Measurements from ENCODE around the gene LRFN4.

Gene LRFN4

GRCh38 chr11:66892911-66893310 lies 36.0 kb downstream of the LRFN4 start:
- TF ChIP-seq ZFP3 (CRISPR knock-in tag; IDR thresholded peaks at IDR 0.05), result no peak
- ATAC-seq, result no peak; the same call in 2 of the 3 replicates

DNA sequence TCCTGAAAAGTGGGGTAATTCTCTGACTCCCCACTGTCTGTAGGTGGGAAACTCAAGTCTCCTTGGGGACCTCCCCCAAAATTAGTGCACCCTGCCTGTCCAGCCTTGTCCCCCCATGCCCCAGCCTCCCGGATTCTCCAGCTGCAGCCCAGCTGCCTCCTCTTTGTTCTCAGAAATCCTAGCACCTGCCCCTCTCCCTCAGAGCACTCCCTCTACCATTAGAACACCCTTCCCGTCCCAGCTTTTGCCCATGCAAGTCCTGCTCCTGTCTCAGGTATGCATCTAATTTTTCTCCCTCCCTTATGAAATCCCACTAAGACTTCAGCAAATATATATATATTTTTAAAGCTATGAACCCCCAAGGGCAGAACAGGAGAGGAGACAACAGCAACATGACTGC lies 37.3 kb downstream of the LRFN4 start:
- TF ChIP-seq PATZ1 (CRISPR knock-in tag; IDR thresholded peaks at IDR 0.05; ENCODE audit: borderline replicate concordance) (no peak), ISL1 (CRISPR knock-in tag; IDR thresholded peaks at IDR 0.05) (no peak)
- ATAC-seq, result no peak

- TF ChIP-seq ISL1 (CRISPR knock-in tag; IDR thresholded peaks at IDR 0.05) (no peak), ZNF8 (CRISPR knock-in tag; IDR thresholded peaks at IDR 0.05) (no peak), TOX (CRISPR knock-in tag; IDR thresholded peaks at IDR 0.05; ENCODE audit: borderline replicate concordance) (no peak)
- no peak for ATAC-seq
These were observed 45.1 kb downstream of the LRFN4 start for GRCh38 chr11:66901964-66902390.

GRCh38 chr11:66902486-66903177 lies 45.8 kb downstream of the LRFN4 start:
- no peak for ATAC-seq
- TF ChIP-seq ZC3H10 (CRISPR knock-in tag; IDR thresholded peaks at IDR 0.05) (no peak), GLIS3 (CRISPR knock-in tag; IDR thresholded peaks at IDR 0.05) (no peak), RARB (CRISPR knock-in tag; IDR thresholded peaks at IDR 0.05) (no peak), TOX (CRISPR knock-in tag; IDR thresholded peaks at IDR 0.05; ENCODE audit: borderline replicate concordance) (no peak), ZNF70 (CRISPR knock-in tag; IDR thresholded peaks at IDR 0.05) (no peak)
- TF ChIP-seq, protein P1, sequence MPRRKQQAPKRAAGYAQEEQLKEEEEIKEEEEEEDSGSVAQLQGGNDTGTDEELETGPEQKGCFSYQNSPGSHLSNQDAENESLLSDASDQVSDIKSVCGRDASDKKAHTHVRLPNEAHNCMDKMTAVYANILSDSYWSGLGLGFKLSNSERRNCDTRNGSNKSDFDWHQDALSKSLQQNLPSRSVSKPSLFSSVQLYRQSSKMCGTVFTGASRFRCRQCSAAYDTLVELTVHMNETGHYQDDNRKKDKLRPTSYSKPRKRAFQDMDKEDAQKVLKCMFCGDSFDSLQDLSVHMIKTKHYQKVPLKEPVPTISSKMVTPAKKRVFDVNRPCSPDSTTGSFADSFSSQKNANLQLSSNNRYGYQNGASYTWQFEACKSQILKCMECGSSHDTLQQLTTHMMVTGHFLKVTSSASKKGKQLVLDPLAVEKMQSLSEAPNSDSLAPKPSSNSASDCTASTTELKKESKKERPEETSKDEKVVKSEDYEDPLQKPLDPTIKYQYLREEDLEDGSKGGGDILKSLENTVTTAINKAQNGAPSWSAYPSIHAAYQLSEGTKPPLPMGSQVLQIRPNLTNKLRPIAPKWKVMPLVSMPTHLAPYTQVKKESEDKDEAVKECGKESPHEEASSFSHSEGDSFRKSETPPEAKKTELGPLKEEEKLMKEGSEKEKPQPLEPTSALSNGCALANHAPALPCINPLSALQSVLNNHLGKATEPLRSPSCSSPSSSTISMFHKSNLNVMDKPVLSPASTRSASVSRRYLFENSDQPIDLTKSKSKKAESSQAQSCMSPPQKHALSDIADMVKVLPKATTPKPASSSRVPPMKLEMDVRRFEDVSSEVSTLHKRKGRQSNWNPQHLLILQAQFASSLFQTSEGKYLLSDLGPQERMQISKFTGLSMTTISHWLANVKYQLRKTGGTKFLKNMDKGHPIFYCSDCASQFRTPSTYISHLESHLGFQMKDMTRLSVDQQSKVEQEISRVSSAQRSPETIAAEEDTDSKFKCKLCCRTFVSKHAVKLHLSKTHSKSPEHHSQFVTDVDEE (CRISPR knock-in tag; IDR thresholded peaks at IDR 0.05), result no peak

- ATAC-seq, result no peak
- TF ChIP-seq SNAI2 (CRISPR knock-in tag; IDR thresholded peaks at IDR 0.05) (no peak), ZC3H10 (CRISPR knock-in tag; IDR thresholded peaks at IDR 0.05) (no peak), ZNF70 (CRISPR knock-in tag; IDR thresholded peaks at IDR 0.05) (no peak), ZNF8 (CRISPR knock-in tag; IDR thresholded peaks at IDR 0.05) (no peak), ARNTL (CRISPR knock-in tag; IDR thresholded peaks at IDR 0.05; ENCODE audit: borderline replicate concordance, low read depth) (no peak), GLIS3 (CRISPR knock-in tag; IDR thresholded peaks at IDR 0.05) (no peak), ZFP3 (CRISPR knock-in tag; IDR thresholded peaks at IDR 0.05) (no peak), ISL1 (CRISPR knock-in tag; IDR thresholded peaks at IDR 0.05) (no peak), TCF4 (CRISPR knock-in tag; IDR thresholded peaks at IDR 0.05; ENCODE audit: borderline replicate concordance) (no peak), PPARA (CRISPR knock-in tag; IDR thresholded peaks at IDR 0.05; ENCODE audit: borderline replicate concordance) (no peak)
- TF ChIP-seq, protein P2, sequence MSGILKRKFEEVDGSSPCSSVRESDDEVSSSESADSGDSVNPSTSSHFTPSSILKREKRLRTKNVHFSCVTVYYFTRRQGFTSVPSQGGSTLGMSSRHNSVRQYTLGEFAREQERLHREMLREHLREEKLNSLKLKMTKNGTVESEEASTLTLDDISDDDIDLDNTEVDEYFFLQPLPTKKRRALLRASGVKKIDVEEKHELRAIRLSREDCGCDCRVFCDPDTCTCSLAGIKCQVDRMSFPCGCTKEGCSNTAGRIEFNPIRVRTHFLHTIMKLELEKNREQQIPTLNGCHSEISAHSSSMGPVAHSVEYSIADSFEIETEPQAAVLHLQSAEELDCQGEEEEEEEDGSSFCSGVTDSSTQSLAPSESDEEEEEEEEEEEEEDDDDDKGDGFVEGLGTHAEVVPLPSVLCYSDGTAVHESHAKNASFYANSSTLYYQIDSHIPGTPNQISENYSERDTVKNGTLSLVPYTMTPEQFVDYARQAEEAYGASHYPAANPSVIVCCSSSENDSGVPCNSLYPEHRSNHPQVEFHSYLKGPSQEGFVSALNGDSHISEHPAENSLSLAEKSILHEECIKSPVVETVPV (CRISPR knock-in tag; IDR thresholded peaks at IDR 0.05), result no peak
- TF ChIP-seq, protein P3, sequence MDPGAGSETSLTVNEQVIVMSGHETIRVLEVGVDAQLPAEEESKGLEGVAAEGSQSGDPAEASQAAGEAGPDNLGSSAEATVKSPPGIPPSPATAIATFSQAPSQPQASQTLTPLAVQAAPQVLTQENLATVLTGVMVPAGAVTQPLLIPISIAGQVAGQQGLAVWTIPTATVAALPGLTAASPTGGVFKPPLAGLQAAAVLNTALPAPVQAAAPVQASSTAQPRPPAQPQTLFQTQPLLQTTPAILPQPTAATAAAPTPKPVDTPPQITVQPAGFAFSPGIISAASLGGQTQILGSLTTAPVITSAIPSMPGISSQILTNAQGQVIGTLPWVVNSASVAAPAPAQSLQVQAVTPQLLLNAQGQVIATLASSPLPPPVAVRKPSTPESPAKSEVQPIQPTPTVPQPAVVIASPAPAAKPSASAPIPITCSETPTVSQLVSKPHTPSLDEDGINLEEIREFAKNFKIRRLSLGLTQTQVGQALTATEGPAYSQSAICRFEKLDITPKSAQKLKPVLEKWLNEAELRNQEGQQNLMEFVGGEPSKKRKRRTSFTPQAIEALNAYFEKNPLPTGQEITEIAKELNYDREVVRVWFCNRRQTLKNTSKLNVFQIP (CRISPR knock-in tag; IDR thresholded peaks at IDR 0.05; ENCODE audit: borderline replicate concordance, low read depth), result no peak
These were observed 47.2 kb downstream of the LRFN4 start for GRCh38 chr11:66904055-66904454.

Measured in SK-N-SH treated with all-trans-retinoic acid at 6 μM for 48 hours (cell line).